ENCODE results near the gene AFF3. TPM values are rescaled to one million over a fixed set of nuclear protein-coding genes. Genes with fewer than 3 reads are reported as not detected.

AFF3 gene
- total and polyA plus RNA-seq, 4 donors: 4.2 to 90.9 (median 14.6) TPM

- ATAC-seq (ENCODE audit: insufficient read depth, low FRiP score) (no peak), DNase-seq (peak in 1 of 3 donors; percentile 40)
- no peak overlapping the region for H3K4me3 ChIP-seq
- no peaks in the 10 kb centered on the region for H3K27me3 ChIP-seq (ENCODE audit: control insufficient read depth in 3 of 3, insufficient read depth in 3 of 3, low read length in 2 of 3)
- H3K27ac ChIP-seq (ENCODE audit: low read depth in 1 of 2, low read length in 1 of 2): no peak overlapping the region
- H3K9me3 ChIP-seq (ENCODE audit: control insufficient read depth in 4 of 4, insufficient read depth in 3 of 4, low read length in 3 of 4): no peaks in the 10 kb centered on the region
- peaks cover 0 to 2% (median 0%) of the 10 kb centered on the region in 4 donors for H3K36me3 ChIP-seq (ENCODE audit: control insufficient read depth in 4 of 4, insufficient read depth in 4 of 4, low read length in 4 of 4)
- no peak for TF ChIP-seq CTCF (IDR thresholded peaks at IDR 0.05; ENCODE audit: control extremely low read depth, extremely low read depth)
- 67 to 77% methylated on average over 6 of the region's 6 CpGs for WGBS, 2 donors
- H3K9ac ChIP-seq (ENCODE audit: insufficient read depth in 1 of 2, low read length in 2 of 2): no peak overlapping the region
- H3K4me1 ChIP-seq (ENCODE audit: control insufficient read depth in 5 of 5, insufficient read depth in 5 of 5, low read length in 5 of 5): peaks cover 0 to 32% (median 0%) of the 10 kb centered on the region in 5 donors
Observed at GRCh38 chr2:99836690-99837605, 305.4 kb downstream of the AFF3 start.

- no peak overlapping the region for H3K4me3 ChIP-seq
- peaks cover 0 to 2% (median 0%) of the 10 kb centered on the region in 4 donors for H3K36me3 ChIP-seq (ENCODE audit: control insufficient read depth in 4 of 4, insufficient read depth in 4 of 4, low read length in 4 of 4)
- ATAC-seq (ENCODE audit: insufficient read depth, low FRiP score) (no peak), DNase-seq (no peak)
- no peak overlapping the region for H3K9ac ChIP-seq (ENCODE audit: insufficient read depth in 1 of 2, low read length in 2 of 2)
- H3K9me3 ChIP-seq (ENCODE audit: control insufficient read depth in 4 of 4, insufficient read depth in 3 of 4, low read length in 3 of 4): no peaks in the 10 kb centered on the region
- TF ChIP-seq CTCF (IDR thresholded peaks at IDR 0.05; ENCODE audit: control extremely low read depth, extremely low read depth): no peak
- H3K4me1 ChIP-seq (ENCODE audit: control insufficient read depth in 5 of 5, insufficient read depth in 5 of 5, low read length in 5 of 5): peaks cover 0 to 22% (median 0%) of the 10 kb centered on the region in 5 donors
- H3K27ac ChIP-seq (ENCODE audit: low read depth in 1 of 2, low read length in 1 of 2): no peak overlapping the region
- H3K27me3 ChIP-seq (ENCODE audit: control insufficient read depth in 3 of 3, insufficient read depth in 3 of 3, low read length in 2 of 3): no peaks in the 10 kb centered on the region
- 70 to 74% methylated on average over 6 of the region's 6 CpGs for WGBS, 2 donors
Observed at GRCh38 chr2:99834426-99834825, 308.0 kb downstream of the AFF3 start.

GRCh38 chr2:99833586-99834201 lies 308.7 kb downstream of the AFF3 start:
- H3K4me1 ChIP-seq (ENCODE audit: control insufficient read depth in 5 of 5, insufficient read depth in 5 of 5, low read length in 5 of 5): peaks cover 0 to 22% (median 2%) of the 10 kb centered on the region in 5 donors
- H3K4me3 ChIP-seq: no peak overlapping the region
- ATAC-seq (ENCODE audit: insufficient read depth, low FRiP score) (no peak), DNase-seq (peak in 2 of 3 donors; percentile 57 to 67)
- no peak overlapping the region for H3K27ac ChIP-seq (ENCODE audit: low read depth in 1 of 2, low read length in 1 of 2)
- H3K27me3 ChIP-seq (ENCODE audit: control insufficient read depth in 3 of 3, insufficient read depth in 3 of 3, low read length in 2 of 3): no peaks in the 10 kb centered on the region
- 85 to 87% methylated on average over 8 of the region's 8 CpGs for WGBS, 2 donors
- H3K9me3 ChIP-seq (ENCODE audit: control insufficient read depth in 4 of 4, insufficient read depth in 3 of 4, low read length in 3 of 4): no peaks in the 10 kb centered on the region
- H3K36me3 ChIP-seq (ENCODE audit: control insufficient read depth in 4 of 4, insufficient read depth in 4 of 4, low read length in 4 of 4): peaks cover 0 to 2% (median 0%) of the 10 kb centered on the region in 4 donors
- no peak for TF ChIP-seq CTCF (IDR thresholded peaks at IDR 0.05; ENCODE audit: control extremely low read depth, extremely low read depth)
- H3K9ac ChIP-seq (ENCODE audit: insufficient read depth in 1 of 2, low read length in 2 of 2): no peak overlapping the region

Data from lung (tissue), 12 donors.